SK-MEL-5 (cell line): ENCODE data around the gene RPL4. TPM values are rescaled to one million over a fixed set of nuclear protein-coding genes. Genes with fewer than 3 reads are reported as not detected.

ENCODE experiments used
- DNase-seq: peaks from one replicate; pipeline ENCODE4 v3.0.0-alpha.2; 2016; ENCODE audit warnings: low read depth, low spot score
- in situ Hi-C: cut with HindIII; loops from 2 replicates; pipeline ENCODE4 v1.10.0; 2016; ENCODE audit warnings: low sequenced_read_pairs, high pct_unique_total_duplicates, low pct_unique_long_range_greater_than_20kb
- total RNA-seq: library from RNA; depleted of rRNA; stranded (reverse); fragments of >200 nt; shearing (Covaris generic); gene quantifications from 2 replicates; pipeline ENCODE4 v1.2.3, GENCODE V29; 2014

The RPL4 gene
- total RNA-seq, 1 experiment from 2014 or later: 7,927 TPM

- in situ Hi-C loops: loop anchor here (25.0 kb wide), 1 partner anchor 185 kb away; no protein-coding TSS in a partner anchor
- peak; percentile 93 for DNase-seq
These were observed 6.9 kb downstream of the RPL4 start, which contains the start of gene SNAPC5 for GRCh38 chr15:66497502-66498455. TSS of gene SNAPC5 (minus strand) at chr15:66497762. CDS start at chr15:66497731, 31 bp downstream.

GRCh38 chr15:66496951-66497501 lies 7.6 kb downstream of the RPL4 start:
- in situ Hi-C loops: loop anchor here (25.0 kb wide), 1 partner anchor 185 kb away; no protein-coding TSS in a partner anchor
- peak; percentile 32 for DNase-seq

- DNase-seq: no peak
- in situ Hi-C loops: loop anchor here (25.0 kb wide), 1 partner anchor 182 kb away; no protein-coding TSS in a partner anchor
These were observed 10.4 kb downstream of the RPL4 start for GRCh38 chr15:66494262-66494661.

- in situ Hi-C loops: loop anchor here (25.0 kb wide), 1 partner anchor 180 kb away; no protein-coding TSS in a partner anchor
These were observed 12.8 kb downstream of the RPL4 start for GRCh38 chr15:66491846-66492245.

GRCh38 chr15:66489179-66489791 lies 15.4 kb downstream of the RPL4 start:
- in situ Hi-C loops: loop anchor here (25.0 kb wide), 1 partner anchor 177 kb away; no protein-coding TSS in a partner anchor
- no peak for DNase-seq

More at GRCh38 chr15:66491846-66492245, 12.8 kb downstream of the RPL4 start:
- DNase-seq: no peak

GRCh38 chr15:66488525-66488924 lies 16.1 kb downstream of the RPL4 start:
- in situ Hi-C loops: loop anchor here (25.0 kb wide), 1 partner anchor 176 kb away; no protein-coding TSS in a partner anchor

GRCh38 chr15:66486887-66487286 lies 17.8 kb downstream of the RPL4 start:
- no peak for DNase-seq
- in situ Hi-C loops: loop anchor here (25.0 kb wide), 1 partner anchor 175 kb away; no protein-coding TSS in a partner anchor

More at GRCh38 chr15:66488525-66488924, 16.1 kb downstream of the RPL4 start:
- no peak for DNase-seq

GRCh38 chr15:66484539-66485112 lies 20.0 kb downstream of the RPL4 start:
- in situ Hi-C loops: loop anchor here (25.0 kb wide), 1 partner anchor 172 kb away; no protein-coding TSS in a partner anchor
- DNase-seq: no peak

GRCh38 chr15:66483131-66483566 lies 21.5 kb downstream of the RPL4 start:
- in situ Hi-C loops: loop anchor here (25.0 kb wide), 1 partner anchor 171 kb away; no protein-coding TSS in a partner anchor

GRCh38 chr15:66482539-66482938 lies 22.1 kb downstream of the RPL4 start:
- in situ Hi-C loops: loop anchor here (25.0 kb wide), 1 partner anchor 170 kb away; no protein-coding TSS in a partner anchor
- no peak for DNase-seq

More at GRCh38 chr15:66483131-66483566, 21.5 kb downstream of the RPL4 start:
- DNase-seq: no peak

GRCh38 chr15:66481107-66481856 lies 23.4 kb downstream of the RPL4 start:
- no peak for DNase-seq
- in situ Hi-C loops: loop anchor here (25.0 kb wide), 1 partner anchor 169 kb away; no protein-coding TSS in a partner anchor

- in situ Hi-C loops: loop anchor here (25.0 kb wide), 1 partner anchor 168 kb away; no protein-coding TSS in a partner anchor
- DNase-seq: no peak
These were observed 24.4 kb downstream of the RPL4 start for GRCh38 chr15:66480267-66480666.

- DNase-seq: no peak
- in situ Hi-C loops: loop anchor here (25.0 kb wide), 1 partner anchor 165 kb away; no protein-coding TSS in a partner anchor
These were observed 27.6 kb downstream of the RPL4 start for GRCh38 chr15:66477011-66477410.

GRCh38 chr15:66476535-66476934 lies 28.1 kb downstream of the RPL4 start:
- DNase-seq: no peak
- in situ Hi-C loops: loop anchor here (25.0 kb wide), 1 partner anchor 164 kb away; no protein-coding TSS in a partner anchor

- in situ Hi-C loops: loop anchor here (25.0 kb wide), 1 partner anchor 163 kb away; no protein-coding TSS in a partner anchor
These were observed 29.7 kb downstream of the RPL4 start for GRCh38 chr15:66474963-66475362.

GRCh38 chr15:66474135-66474534 lies 30.5 kb downstream of the RPL4 start:
- in situ Hi-C loops: no loop called here
- no peak for DNase-seq

More at GRCh38 chr15:66474963-66475362, 29.7 kb downstream of the RPL4 start:
- no peak for DNase-seq
